Measurements from ENCODE around the gene MACROD2. TPM values are rescaled to one million over a fixed set of nuclear protein-coding genes. Genes with fewer than 3 reads are reported as not detected.

Gene MACROD2
- total RNA-seq, 4 donors from 2014 or later = 4.0 to 14.1 (median 10.4) TPM

DNA sequence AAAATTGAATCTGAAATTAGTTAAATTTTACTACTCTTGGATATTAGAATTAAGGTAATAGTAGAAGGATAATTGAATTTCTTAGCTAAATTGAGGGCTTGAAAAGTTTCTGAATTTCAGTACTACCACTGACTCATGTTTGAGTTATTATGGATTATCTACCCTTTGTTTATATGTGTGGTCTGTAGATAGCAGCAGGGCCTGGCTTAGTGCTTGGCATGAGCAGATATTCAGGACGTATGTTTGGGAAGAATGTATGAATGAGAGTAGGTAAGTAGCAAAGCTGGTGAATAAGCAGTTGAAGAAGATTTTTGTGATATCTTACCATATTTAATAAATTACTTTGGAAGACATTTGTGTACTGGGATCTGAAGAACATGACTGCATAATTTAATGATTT lies 152.7 kb downstream of the MACROD2 start:
- H3K4me1 ChIP-seq = peaks cover 0 to 6% (median 0%) of the 10 kb centered on the region in 4 donors
- 83 to 88% methylated on average over 1 of the region's 1 CpG for WGBS, 2 donors
- no peak overlapping the region for H3K27ac ChIP-seq
- no peaks in the 10 kb centered on the region for H3K27me3 ChIP-seq
- H3K9me3 ChIP-seq = no peaks in the 10 kb centered on the region
- no peak for TF ChIP-seq EP300 (IDR thresholded peaks at IDR 0.05)
- TF ChIP-seq, protein P1, sequence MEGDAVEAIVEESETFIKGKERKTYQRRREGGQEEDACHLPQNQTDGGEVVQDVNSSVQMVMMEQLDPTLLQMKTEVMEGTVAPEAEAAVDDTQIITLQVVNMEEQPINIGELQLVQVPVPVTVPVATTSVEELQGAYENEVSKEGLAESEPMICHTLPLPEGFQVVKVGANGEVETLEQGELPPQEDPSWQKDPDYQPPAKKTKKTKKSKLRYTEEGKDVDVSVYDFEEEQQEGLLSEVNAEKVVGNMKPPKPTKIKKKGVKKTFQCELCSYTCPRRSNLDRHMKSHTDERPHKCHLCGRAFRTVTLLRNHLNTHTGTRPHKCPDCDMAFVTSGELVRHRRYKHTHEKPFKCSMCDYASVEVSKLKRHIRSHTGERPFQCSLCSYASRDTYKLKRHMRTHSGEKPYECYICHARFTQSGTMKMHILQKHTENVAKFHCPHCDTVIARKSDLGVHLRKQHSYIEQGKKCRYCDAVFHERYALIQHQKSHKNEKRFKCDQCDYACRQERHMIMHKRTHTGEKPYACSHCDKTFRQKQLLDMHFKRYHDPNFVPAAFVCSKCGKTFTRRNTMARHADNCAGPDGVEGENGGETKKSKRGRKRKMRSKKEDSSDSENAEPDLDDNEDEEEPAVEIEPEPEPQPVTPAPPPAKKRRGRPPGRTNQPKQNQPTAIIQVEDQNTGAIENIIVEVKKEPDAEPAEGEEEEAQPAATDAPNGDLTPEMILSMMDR (IDR thresholded peaks at IDR 0.05) = no peak
- TF ChIP-seq POLR2A (IDR thresholded peaks at IDR 0.05) = no peak
- H3K36me3 ChIP-seq = no peaks in the 10 kb centered on the region
- DNase-seq (ENCODE audit: low spot score in 2 of 2) = no peak
- H3K4me3 ChIP-seq = no peak overlapping the region

DNA sequence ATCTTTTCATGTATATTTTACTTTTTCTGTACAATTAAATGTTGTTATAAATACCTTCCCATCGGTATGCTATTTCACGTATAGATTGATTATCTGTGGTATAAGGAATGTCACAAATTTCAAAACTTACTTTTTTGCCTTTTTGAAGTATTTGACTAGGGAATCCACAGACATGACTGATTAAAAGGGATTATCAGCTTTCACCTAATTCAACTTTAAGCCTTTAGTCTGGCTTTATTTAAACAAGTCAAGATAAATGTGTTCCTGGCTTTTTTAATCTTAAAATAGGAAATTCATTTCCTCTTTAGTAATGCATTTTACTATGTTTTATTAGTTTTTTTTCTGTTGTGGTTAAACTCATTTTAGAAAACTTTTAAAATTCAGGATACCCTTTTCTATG lies 160.0 kb downstream of the MACROD2 start:
- Histone ChIP-seq H3K27me3 (peaks cover 0 to 2% of the 10 kb centered on the region in 2 donors), H3K27ac (no peak overlapping the region), H3K9me3 (peaks cover 0 to 9% (median 0%) of the 10 kb centered on the region in 4 donors), H3K4me1 (no peaks in the 10 kb centered on the region), H3K36me3 (no peaks in the 10 kb centered on the region), H3K4me3 (no peak overlapping the region)
- 83 to 87% methylated on average over 2 of the region's 2 CpGs for WGBS, 2 donors
- no peak for DNase-seq (ENCODE audit: low spot score in 2 of 2)
- no peak for TF ChIP-seq EP300 (IDR thresholded peaks at IDR 0.05)
- TF ChIP-seq, protein P1 (IDR thresholded peaks at IDR 0.05) = no peak

DNA sequence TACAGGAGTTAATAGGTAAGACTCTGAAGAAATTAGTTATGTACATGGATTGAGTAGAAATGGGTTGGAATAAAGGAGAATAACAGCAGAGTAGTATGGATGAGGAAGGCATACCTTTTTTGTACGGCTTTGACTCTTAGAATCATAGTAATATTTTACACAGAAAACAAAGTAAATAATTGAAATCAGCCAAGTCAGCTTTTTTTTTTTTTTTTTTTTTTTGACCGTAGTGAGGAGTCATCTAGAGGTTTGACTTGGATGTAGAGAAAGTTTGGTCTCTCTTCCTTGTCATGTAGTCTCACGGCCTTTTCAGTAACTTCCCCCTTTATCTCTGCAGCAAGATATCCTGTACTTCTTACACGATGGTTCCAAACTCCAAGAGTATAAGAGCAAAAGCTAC lies 183.2 kb downstream of the MACROD2 start:
- TF ChIP-seq EP300 (IDR thresholded peaks at IDR 0.05) (no peak), POLR2A (IDR thresholded peaks at IDR 0.05) (no peak)
- TF ChIP-seq, protein P1 (IDR thresholded peaks at IDR 0.05) = no peak
- WGBS, 2 donors = 92 to 93% methylated on average over 4 of the region's 4 CpGs
- DNase-seq (ENCODE audit: low spot score in 2 of 2) = no peak
- H3K4me1 ChIP-seq = no peaks in the 10 kb centered on the region
- H3K36me3 ChIP-seq = no peaks in the 10 kb centered on the region
- no peak overlapping the region for H3K27ac ChIP-seq
- no peaks in the 10 kb centered on the region for H3K27me3 ChIP-seq
- no peak overlapping the region for H3K4me3 ChIP-seq
- peaks cover 0 to 19% (median 3%) of the 10 kb centered on the region in 4 donors for H3K9me3 ChIP-seq

DNA sequence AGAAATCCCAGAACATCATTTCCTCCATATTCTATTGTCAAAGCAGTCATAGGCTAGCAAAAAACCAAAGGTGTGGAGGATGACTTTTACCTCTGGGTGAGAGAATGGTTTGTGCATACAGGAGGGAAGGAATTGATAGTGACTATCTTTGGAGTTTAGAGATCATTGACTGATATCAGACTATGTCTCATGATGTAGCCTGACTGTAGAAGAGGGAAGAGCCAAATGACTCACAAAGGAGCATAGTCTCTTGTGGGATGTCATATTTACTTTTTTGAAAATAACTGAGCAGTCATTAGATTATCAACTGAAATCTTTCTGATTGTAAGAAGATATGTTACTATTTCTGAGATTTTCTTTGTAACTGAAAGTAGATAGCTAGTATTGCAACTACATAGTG lies 183.6 kb downstream of the MACROD2 start:
- no peaks in the 10 kb centered on the region for H3K4me1 ChIP-seq
- no peaks in the 10 kb centered on the region for H3K27me3 ChIP-seq
- H3K9me3 ChIP-seq = peaks cover 0 to 16% (median 3%) of the 10 kb centered on the region in 4 donors
- no peak overlapping the region for H3K4me3 ChIP-seq
- DNase-seq (ENCODE audit: low spot score in 2 of 2) = no peak
- TF ChIP-seq EP300 (IDR thresholded peaks at IDR 0.05) (no peak), POLR2A (IDR thresholded peaks at IDR 0.05) (no peak)
- TF ChIP-seq, protein P1 (IDR thresholded peaks at IDR 0.05) = no peak
- H3K27ac ChIP-seq = no peak overlapping the region
- H3K36me3 ChIP-seq = no peaks in the 10 kb centered on the region

DNA sequence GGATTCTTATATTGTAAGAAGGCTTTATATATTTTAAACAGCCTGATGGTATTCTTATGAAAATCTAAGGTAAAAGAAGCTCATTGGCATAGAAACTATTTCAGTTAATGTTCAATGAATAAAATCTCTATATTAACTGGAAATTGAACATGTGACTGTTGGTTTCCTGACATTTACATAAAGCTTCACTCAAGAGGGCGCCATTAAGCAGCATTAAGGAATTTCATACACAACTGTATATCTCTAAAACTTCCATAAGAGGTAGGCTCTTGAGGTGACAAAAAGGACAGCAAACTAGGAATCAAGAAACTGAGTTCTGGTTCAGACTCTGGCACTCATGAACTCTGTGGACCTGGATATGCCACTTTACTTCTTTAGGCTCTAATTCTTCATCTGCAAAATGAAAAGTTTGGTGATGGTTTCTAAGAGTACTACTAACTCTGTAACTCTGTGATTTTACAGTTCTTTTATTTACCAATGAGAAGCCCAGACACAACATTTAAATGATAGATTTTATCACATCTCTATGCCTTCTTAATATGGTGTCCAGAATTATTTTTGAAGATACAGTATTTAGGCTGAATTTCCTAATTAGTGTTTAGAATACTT lies 194.6 kb downstream of the MACROD2 start:
- 24 to 32% methylated on average over 1 of the region's 1 CpG for WGBS, 2 donors
- DNase-seq (ENCODE audit: low spot score in 2 of 2) = no peak
- Histone ChIP-seq H3K9me3 (no peaks in the 10 kb centered on the region), H3K4me3 (no peak overlapping the region), H3K27ac (no peak overlapping the region), H3K4me1 (peaks cover 0 to 13% (median 0%) of the 10 kb centered on the region in 4 donors), H3K36me3 (no peaks in the 10 kb centered on the region), H3K27me3 (no peaks in the 10 kb centered on the region)
- no peak for TF ChIP-seq EP300 (IDR thresholded peaks at IDR 0.05)
- TF ChIP-seq, protein P1 (IDR thresholded peaks at IDR 0.05) = peak in 1 of 5 experiments; percentile 30

Data from tibial nerve (tissue), 4 donors.